A673 (cell line): ENCODE results near the gene HAGH.

Source experiments
- CTCF ChIP-seq: fragments of 300-800, 200-600 bp; sonication (generic); conservative IDR thresholded peaks from 2 replicates; pipeline ENCODE4 v1.5.1; 2017; ENCODE audit warnings: low read depth, mild to moderate bottlenecking, antibody characterized with exemption, low read length, moderate library complexity, mixed read lengths
- EZH2 ChIP-seq: fragments of 200-600 bp; sonication (generic); IDR thresholded peaks from 2 replicates; pipeline ENCODE4 v1.6.1; 2017; ENCODE audit warnings: borderline replicate concordance, low read depth, mild to moderate bottlenecking, mixed read lengths, antibody characterized with exemption, low read length; ENCODE audit not compliant: poor library complexity, severe bottlenecking

DNA sequence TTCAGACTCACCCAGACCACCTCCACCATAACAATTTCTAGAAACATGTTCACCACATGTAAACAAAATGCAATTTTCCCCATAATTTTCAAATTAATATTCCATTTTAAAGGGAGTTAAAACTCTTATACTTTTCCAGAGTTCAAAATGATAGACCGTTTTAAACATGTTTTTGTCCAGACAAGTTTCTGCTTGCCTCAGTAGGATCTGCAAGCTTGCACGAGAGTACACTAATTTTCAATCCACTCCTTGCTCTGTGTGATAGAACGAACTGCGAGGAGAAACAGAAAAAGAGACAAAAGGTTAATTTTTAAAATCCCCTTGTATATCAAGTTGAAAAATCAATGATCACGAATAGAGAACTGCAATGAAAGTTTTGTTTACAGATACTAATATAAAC, 7.5 kb upstream of the HAGH start:
- TF ChIP-seq CTCF (no peak), EZH2 (no peak)
